Breast epithelium (tissue), 4 donors: Measurements from ENCODE around the gene SLC17A8. TPM values are rescaled to one million over a fixed set of nuclear protein-coding genes. Genes with fewer than 3 reads are reported as not detected.

ENCODE experiments used
- DNase-seq, 2 donors: peaks; one replicate each; pipeline ENCODE4 v3.0.0-alpha.2; 2019; ENCODE audit warnings: low spot score in 2 of 2
- H3K27ac ChIP-seq, 2 donors: fragments of 200-600 bp; sonication (generic) in 1 of 2; one replicate each; pipeline ENCODE4 v1.5.1; 2016 to 2019; ENCODE audit warnings: mild to moderate bottlenecking in 1 of 2
- H3K27me3 ChIP-seq, 2 donors: fragments of 200-600 bp; sonication (generic) in 1 of 2; one replicate each; pipeline versions ENCODE4 v1.5.1 to v1.6.0; 2017 to 2019; ENCODE audit warnings: control low read depth in 1 of 2, mild to moderate bottlenecking in 1 of 2
- H3K36me3 ChIP-seq: fragments of 200-600 bp; one replicate; pipeline ENCODE4 v1.5.1; 2019
- H3K4me1 ChIP-seq, 2 donors: fragments of 200-600 bp; sonication (generic); one replicate each; pipeline ENCODE4 v1.5.1; 2016 to 2019; ENCODE audit warnings: control low read depth in 1 of 2
- H3K4me3 ChIP-seq, 3 donors: fragments of 200-600 bp; sonication (generic); 1 replicate in 2 of 3; 2 replicates in 1 of 3; pipeline ENCODE4 v1.5.1; 2016 to 2019; ENCODE audit warnings: mild to moderate bottlenecking in 3 of 3, moderate library complexity in 2 of 3
- H3K9me3 ChIP-seq, 2 donors: fragments of 200-600 bp; sonication (generic) in 1 of 2; one replicate each; pipeline ENCODE4 v1.5.1; 2016 to 2019; ENCODE audit warnings: control low read depth in 1 of 2
- CTCF ChIP-seq, 3 donors: fragments of 450-650 bp; IDR thresholded peaks; one replicate each; pipeline ENCODE4 v1.5.1; 2016 to 2017; ENCODE audit warnings: antibody characterized with exemption in 3 of 3, mild to moderate bottlenecking in 3 of 3, moderate library complexity in 3 of 3
- POLR2A ChIP-seq: fragments of 450-650 bp; IDR thresholded peaks from one replicate; pipeline ENCODE4 v1.6.1; 2016; ENCODE audit warnings: antibody characterized with exemption, mild to moderate bottlenecking, moderate library complexity
- POLR2AphosphoS5 ChIP-seq, 3 donors: sonication (generic); formaldehyde crosslinking; IDR thresholded peaks; one replicate each; pipeline ENCODE4 v1.6.1; 2017; ENCODE audit warnings: antibody characterized with exemption in 3 of 3
- intact Hi-C: fragments of 100-400 bp; cut with DNase I; formaldehyde crosslinking; loops from one replicate; pipeline ENCODE4 v1.15.1; 2023; ENCODE audit warnings: low total_unique reads
- total RNA-seq, 3 donors: library from RNA; depleted of rRNA; stranded (reverse); fragments of >200 nt; gene quantifications; one replicate each; pipeline ENCODE4 v1.1.0, GENCODE V29; 2016

The SLC17A8 gene
- total RNA-seq, 3 donors from 2014 or later: not detected

GRCh38 chr12:100372853-100373640 is 16.2 kb downstream of the SLC17A8 start:
- Histone ChIP-seq H3K9me3 (no peaks in the 10 kb centered on the region), H3K4me1 (no peaks in the 10 kb centered on the region), H3K36me3 (no peaks in the 10 kb centered on the region), H3K4me3 (no peak overlapping the region), H3K27ac (no peak overlapping the region), H3K27me3 (no peaks in the 10 kb centered on the region)
- intact Hi-C loops: no loop called here
- TF ChIP-seq POLR2AphosphoS5 (IDR thresholded peaks at IDR 0.05) (no peak), CTCF (IDR thresholded peaks at IDR 0.05) (no peak), POLR2A (no peak)
- no peak for DNase-seq

- intact Hi-C loops: no loop called here
- no peaks in the 10 kb centered on the region for H3K27me3 ChIP-seq
- H3K9me3 ChIP-seq: no peaks in the 10 kb centered on the region
- no peaks in the 10 kb centered on the region for H3K4me1 ChIP-seq
- no peaks in the 10 kb centered on the region for H3K36me3 ChIP-seq
- H3K4me3 ChIP-seq: no peak overlapping the region
- H3K27ac ChIP-seq: no peak overlapping the region
- no peak for DNase-seq
- TF ChIP-seq POLR2AphosphoS5 (IDR thresholded peaks at IDR 0.05) (no peak), POLR2A (no peak), CTCF (IDR thresholded peaks at IDR 0.05) (no peak)
These were observed 18.3 kb downstream of the SLC17A8 start for GRCh38 chr12:100375038-100375735.

- Histone ChIP-seq H3K4me1 (no peaks in the 10 kb centered on the region), H3K36me3 (no peaks in the 10 kb centered on the region), H3K27ac (no peak overlapping the region), H3K27me3 (no peaks in the 10 kb centered on the region), H3K4me3 (no peak overlapping the region), H3K9me3 (no peaks in the 10 kb centered on the region)
- TF ChIP-seq POLR2AphosphoS5 (IDR thresholded peaks at IDR 0.05) (no peak), CTCF (IDR thresholded peaks at IDR 0.05) (no peak), POLR2A (no peak)
- no peak for DNase-seq
- intact Hi-C loops: no loop called here
These were observed 19.3 kb downstream of the SLC17A8 start for GRCh38 chr12:100376161-100376560.

- TF ChIP-seq POLR2A (no peak), POLR2AphosphoS5 (IDR thresholded peaks at IDR 0.05) (no peak), CTCF (IDR thresholded peaks at IDR 0.05) (no peak)
- H3K36me3 ChIP-seq: no peaks in the 10 kb centered on the region
- no peak overlapping the region for H3K27ac ChIP-seq
- H3K27me3 ChIP-seq: no peaks in the 10 kb centered on the region
- intact Hi-C loops: no loop called here
- no peak for DNase-seq
- H3K9me3 ChIP-seq: no peaks in the 10 kb centered on the region
- H3K4me1 ChIP-seq: no peaks in the 10 kb centered on the region
- H3K4me3 ChIP-seq: no peak overlapping the region
These were observed 24.5 kb downstream of the SLC17A8 start for GRCh38 chr12:100381379-100381778.

- no peak for DNase-seq
- no peaks in the 10 kb centered on the region for H3K4me1 ChIP-seq
- H3K27ac ChIP-seq: no peak overlapping the region
- H3K36me3 ChIP-seq: no peaks in the 10 kb centered on the region
- H3K9me3 ChIP-seq: no peaks in the 10 kb centered on the region
- TF ChIP-seq POLR2AphosphoS5 (IDR thresholded peaks at IDR 0.05) (no peak), CTCF (IDR thresholded peaks at IDR 0.05) (no peak), POLR2A (no peak)
- H3K4me3 ChIP-seq: no peak overlapping the region
- H3K27me3 ChIP-seq: no peaks in the 10 kb centered on the region
- intact Hi-C loops: no loop called here
These were observed 25.5 kb downstream of the SLC17A8 start for GRCh38 chr12:100382338-100382737.
